HG03439 (cell line): ENCODE measurements around the gene AGAP1.

Source experiments
- ATAC-seq: cut with Tn5 transposase; IDR thresholded peaks from one replicate; pipeline ENCODE4 v1.9.1; 2021; ENCODE audit warnings: mild to moderate bottlenecking, moderate library complexity; ENCODE audit not compliant: unreplicated experiment

AGAP1 gene

GRCh38 chr2:235676536-235676799, 182.6 kb downstream of the AGAP1 start:
- no peak for ATAC-seq

- no peak for ATAC-seq
Measured at GRCh38 chr2:235677276-235677788, 183.5 kb downstream of the AGAP1 start.

DNA sequence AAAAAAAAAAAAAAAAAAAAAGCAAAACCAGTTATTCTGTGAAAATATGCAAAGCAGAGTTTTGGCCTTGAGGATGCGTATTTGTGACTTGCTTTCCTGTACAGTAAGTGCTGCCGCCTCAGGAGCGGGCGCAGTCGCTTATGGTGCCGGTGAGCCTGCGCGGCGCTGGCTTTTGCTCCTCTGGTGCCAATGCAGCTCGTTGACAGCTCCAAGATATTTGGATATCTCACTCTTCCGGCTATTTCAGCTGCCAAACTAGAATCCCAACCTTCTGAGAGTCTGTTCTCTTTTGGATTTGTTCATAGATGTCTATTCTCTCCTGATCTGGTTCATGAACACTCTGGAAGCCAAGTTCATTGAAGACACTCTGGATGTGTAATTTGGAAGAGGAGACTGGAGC, 184.1 kb downstream of the AGAP1 start:
- no peak for ATAC-seq

DNA sequence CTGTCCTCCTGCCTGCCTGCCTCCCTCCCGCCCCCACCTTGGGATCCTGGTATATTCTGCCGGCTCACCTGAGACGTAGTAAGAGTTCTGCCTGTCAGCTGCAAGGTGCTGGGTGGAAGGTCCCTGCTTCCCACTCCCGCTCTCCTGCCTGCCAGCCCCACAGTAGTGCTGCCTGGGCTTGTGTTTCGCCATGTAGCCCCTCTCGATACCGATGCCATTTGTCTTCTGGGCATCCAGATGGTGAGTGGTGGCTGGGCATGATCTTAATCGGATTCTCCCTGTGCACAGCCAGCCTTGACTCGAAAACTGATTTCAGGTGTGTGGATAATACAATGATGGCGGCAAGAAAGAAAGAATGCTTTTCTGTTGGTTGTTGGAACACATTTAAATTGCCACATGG, 184.9 kb downstream of the AGAP1 start:
- ATAC-seq, result no peak

GRCh38 chr2:235679471-235679870, 185.6 kb downstream of the AGAP1 start:
- no peak for ATAC-seq

DNA sequence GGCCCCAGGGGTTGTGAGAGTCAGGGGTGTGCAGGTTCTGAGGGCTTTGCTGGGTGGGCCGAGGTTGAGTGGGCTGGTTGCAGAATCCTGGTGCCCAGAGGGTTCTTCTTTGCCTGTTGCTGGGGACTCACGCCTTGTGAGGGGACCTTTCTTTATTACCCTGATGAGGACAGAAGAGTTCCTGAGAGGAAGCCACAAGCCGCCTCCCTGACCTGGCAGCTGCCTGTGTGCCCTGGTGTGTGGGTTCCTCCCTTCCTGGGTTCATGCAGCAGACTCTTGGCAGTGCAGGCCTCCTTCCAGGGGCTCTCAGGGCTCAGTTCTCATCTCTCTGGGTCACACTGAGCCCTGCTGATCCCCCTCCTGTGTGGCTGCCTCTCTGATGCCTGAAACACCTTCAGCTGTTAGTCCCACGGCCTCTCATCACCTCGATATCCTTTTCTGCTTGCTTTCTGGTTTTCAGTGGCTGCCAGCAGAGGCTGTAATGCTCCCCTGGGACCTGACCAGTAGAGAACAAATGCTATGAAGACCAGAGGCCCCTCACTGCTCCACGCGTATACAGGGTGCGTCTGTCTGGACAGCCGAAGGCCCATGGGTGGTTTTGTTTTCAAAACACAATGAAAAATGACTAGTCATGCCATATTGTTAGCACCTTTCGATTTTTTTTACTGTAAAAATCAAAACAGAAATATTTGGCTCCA, 191.3 kb downstream of the AGAP1 start:
- ATAC-seq, result no peak

DNA sequence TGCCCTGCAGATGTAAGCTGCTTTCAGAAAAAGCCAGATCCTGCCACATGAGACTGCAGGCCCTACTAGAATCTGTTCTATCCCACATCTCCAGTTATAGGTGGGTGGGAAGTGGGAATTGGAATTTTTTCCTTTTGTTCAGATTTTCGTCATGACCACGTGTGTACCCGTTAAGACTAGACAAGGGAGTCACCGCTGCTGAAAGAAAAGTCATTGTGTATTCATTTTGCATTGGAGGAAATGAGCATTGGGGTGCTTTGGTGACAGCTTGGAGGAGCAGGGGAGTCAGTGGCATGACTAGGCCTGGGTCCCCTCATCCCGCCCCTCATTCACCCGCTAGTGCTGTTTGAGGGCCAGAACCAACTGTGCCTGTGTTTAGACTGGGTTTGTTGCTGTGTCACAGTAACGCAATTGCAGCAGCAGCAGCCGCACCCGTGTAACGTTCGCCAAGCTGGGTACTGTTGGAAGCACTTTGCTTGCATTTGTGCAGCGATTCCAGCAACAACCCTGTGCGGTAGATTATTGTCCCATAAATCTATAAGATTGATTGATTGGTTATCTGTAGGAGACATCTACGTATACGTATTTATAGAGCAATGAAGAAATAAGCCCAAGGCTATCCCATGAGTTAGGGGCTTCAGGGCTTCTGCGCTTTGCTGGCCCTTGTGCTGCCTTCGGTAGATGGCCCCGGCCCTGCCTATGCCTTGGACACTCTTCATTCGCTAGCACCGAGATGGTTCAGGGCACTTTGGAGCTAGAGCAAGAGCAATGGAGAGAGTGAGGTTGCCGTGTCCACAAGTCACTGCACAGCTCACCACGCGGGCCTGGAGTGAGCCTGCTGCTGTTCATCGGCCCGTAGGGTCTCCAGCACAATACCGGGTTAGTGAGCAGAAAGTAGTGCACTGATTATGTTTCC, 194.9 kb downstream of the AGAP1 start:
- ATAC-seq, result no peak

- ATAC-seq, result no peak
Measured at GRCh38 chr2:235689427-235689853, 195.6 kb downstream of the AGAP1 start.

- no peak for ATAC-seq
Measured at GRCh38 chr2:235690082-235690808, 196.4 kb downstream of the AGAP1 start.

GRCh38 chr2:235690809-235691450, 197.1 kb downstream of the AGAP1 start:
- no peak for ATAC-seq

DNA sequence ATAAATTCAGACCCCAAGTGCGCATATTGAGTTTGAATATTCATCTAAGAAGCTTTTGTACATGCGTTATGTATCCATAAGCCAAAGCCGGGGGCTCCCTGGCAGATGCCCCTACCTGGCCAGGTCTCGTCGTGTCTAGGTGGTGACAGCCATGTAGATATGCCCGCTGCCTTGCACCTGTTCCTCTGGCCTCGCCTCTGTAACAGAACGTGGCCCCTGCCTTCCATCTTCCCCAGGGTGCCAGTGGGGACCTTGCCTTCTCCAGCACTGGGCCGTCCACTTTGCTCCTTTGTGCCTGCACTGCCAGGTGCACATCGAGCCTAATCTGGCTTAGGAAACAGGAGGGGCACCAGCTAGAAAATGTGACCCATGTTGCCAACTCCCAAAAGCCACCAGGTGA, 198.2 kb downstream of the AGAP1 start:
- ATAC-seq, result no peak

DNA sequence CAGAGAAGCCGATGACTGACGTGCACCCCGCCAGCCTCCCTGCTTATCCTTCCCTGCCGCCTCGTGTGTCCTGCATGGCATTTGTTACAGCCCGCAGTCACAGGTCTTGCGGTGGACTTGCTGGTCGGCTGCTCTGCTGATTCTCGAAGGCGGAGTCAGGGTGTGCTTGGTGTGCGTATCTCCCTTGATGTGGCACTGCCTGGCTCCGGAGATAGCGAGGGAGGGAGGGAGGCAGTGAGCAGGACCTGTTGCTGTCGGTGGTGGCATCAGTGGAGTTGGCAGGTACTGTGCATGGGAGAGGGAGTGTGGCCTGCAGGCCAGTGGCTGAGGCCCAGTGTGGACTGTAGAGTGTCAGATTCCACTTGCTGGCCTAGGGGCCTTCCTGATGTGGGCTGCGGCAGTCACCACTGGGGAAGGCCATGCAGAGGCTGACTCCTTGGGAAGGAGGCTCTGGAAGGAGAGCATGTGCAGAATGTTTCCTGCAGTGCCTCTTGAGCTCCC, 198.9 kb downstream of the AGAP1 start:
- no peak for ATAC-seq

DNA sequence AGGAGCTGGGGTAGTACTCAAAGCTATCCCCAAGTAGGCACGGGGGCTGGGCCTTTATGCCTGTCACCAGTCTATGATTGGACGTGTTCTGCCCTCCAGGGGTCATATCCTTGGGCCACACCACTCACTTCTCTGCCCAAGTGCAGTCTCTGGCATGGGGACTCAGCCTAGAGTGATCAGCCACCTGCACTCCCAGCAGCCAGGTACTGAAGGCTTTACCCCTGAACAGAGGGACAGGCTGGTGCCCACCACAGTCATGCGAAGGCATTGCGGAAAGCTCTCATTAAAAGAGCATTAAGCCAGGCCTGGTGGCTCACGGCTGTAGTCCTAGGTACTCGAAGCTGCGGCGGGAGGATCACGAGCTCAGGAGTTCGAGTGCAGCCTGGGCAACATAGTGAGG, 199.4 kb downstream of the AGAP1 start:
- ATAC-seq, result no peak

GRCh38 chr2:235694721-235695601, 201.1 kb downstream of the AGAP1 start:
- no peak for ATAC-seq

DNA sequence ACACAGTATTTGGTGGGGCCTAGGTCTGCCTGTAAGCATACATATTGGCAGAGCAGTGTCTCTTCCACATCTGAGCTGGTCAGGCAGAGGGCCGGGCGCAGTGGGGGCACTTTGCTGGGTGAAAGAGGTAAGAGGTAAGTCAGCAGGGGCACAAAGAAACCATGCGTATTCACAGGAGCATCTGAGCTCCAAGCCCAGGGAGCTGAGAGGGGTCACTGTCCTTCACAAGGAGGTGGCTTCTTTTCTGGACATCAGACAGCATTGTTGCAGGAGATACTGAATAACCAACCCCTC, 201.7 kb downstream of the AGAP1 start:
- no peak for ATAC-seq

GRCh38 chr2:235697041-235697440, 203.2 kb downstream of the AGAP1 start:
- ATAC-seq, result no peak

DNA sequence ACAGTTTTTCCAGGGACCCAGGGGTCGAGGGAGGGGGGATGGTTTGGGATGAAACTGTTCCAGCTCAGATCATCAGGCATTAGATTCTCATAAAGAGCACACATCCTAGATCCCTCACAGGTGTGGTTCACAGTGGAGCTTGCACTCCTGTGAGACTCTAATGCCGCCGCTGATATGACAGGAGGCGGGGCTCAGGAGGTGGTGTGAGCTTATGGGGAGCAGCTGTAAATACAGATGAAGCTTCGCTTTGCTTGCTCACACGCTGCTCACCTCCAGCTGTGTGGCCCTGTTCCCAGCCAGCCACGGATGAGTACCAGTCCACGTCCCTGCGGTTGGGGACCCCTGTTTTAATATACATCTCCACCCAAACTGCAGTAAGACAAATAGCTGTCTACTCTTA, 204.2 kb downstream of the AGAP1 start:
- ATAC-seq, result no peak

DNA sequence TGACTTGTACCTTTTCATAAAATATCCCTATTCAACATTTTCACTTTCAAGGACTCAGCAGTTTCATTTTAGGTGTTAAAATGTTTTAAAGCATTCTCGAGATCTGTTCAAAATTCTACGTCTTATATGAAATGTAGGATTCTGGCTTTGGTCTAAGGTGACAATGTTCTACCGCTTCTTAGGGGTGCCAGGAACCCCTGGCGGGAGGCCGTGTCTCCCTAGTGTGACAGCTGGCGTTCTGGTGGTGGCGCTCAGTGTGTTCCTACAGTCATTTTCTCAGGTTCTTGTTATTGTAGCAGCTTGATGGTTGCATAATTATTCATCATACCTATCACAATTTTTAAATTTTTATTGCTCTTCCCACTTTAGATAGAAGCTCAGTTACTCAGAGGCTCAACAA, 204.6 kb downstream of the AGAP1 start:
- ATAC-seq, result no peak

GRCh38 chr2:235699576-235699975, 205.7 kb downstream of the AGAP1 start:
- no peak for ATAC-seq
